Liver (tissue), 9 donors: ENCODE data around the gene APOL3. TPM values are rescaled to one million over a fixed set of nuclear protein-coding genes. Genes with fewer than 3 reads are reported as not detected.

Experiments used
- DNase-seq: peaks from one replicate; pipeline ENCODE4 v3.0.0-alpha.2; 2017; ENCODE audit warnings: low spot score
- H3K27ac ChIP-seq, 2 donors: one replicate each; pipeline ENCODE4 v1.7.0; 2013; ENCODE audit warnings: inconsistent platforms in 2 of 2, low read length in 2 of 2, control low read depth in 1 of 2, low read depth in 1 of 2, mild to moderate bottlenecking in 1 of 2
- H3K27me3 ChIP-seq, 4 donors: one replicate each; pipeline versions ENCODE4 v1.6.1 to v1.7.0; 2013; ENCODE audit warnings: low read length in 3 of 4, inconsistent platforms in 1 of 4, mild to moderate bottlenecking in 1 of 4, moderate library complexity in 1 of 4; ENCODE audit not compliant: control insufficient read depth in 4 of 4, insufficient read depth in 4 of 4
- H3K36me3 ChIP-seq, 4 donors: one replicate each; pipeline versions ENCODE4 v1.6.1 to v1.7.0; 2013; ENCODE audit warnings: low read length in 3 of 4, mild to moderate bottlenecking in 3 of 4, low read depth in 1 of 4, moderate library complexity in 1 of 4; ENCODE audit not compliant: control insufficient read depth in 4 of 4, insufficient read depth in 3 of 4
- H3K4me1 ChIP-seq, 4 donors: one replicate each; pipeline versions ENCODE4 v1.6.1 to v1.7.0; 2013; ENCODE audit warnings: low read length in 3 of 4, mild to moderate bottlenecking in 3 of 4, moderate library complexity in 1 of 4; ENCODE audit not compliant: control insufficient read depth in 4 of 4, insufficient read depth in 4 of 4
- H3K4me3 ChIP-seq, 3 donors: one replicate each; pipeline versions ENCODE4 v1.6.1 to v1.7.0; 2013; ENCODE audit warnings: low read length in 3 of 3, control low read depth in 1 of 3, low read depth in 1 of 3, mild to moderate bottlenecking in 1 of 3
- H3K9ac ChIP-seq, 2 donors: one replicate each; pipeline ENCODE4 v1.7.0; 2013; ENCODE audit warnings: low read length in 2 of 2, mild to moderate bottlenecking in 2 of 2, moderate library complexity in 2 of 2, control low read depth in 1 of 2, low read depth in 1 of 2
- H3K9me3 ChIP-seq, 4 donors: one replicate each; pipeline versions ENCODE4 v1.6.1 to v1.7.0; 2013; ENCODE audit warnings: low read length in 3 of 4; ENCODE audit not compliant: control insufficient read depth in 4 of 4
- EGR1 ChIP-seq, 2 donors: IDR thresholded peaks; 2 replicates each; pipeline ENCODE4 v1.6.1; 2016 to 2018; ENCODE audit warnings: antibody characterized with exemption in 2 of 2, low read depth in 2 of 2
- FOXA1 ChIP-seq: IDR thresholded peaks from 2 replicates; pipeline ENCODE4 v1.6.1; 2016; ENCODE audit warnings: antibody characterized with exemption
- FOXA2 ChIP-seq: IDR thresholded peaks from 2 replicates; pipeline ENCODE4 v1.6.1; 2016; ENCODE audit warnings: antibody characterized with exemption
- HNF4A ChIP-seq, 2 donors: conservative IDR thresholded peaks; 2 replicates each; pipeline ENCODE4 v1.6.1; 2016; ENCODE audit warnings: antibody characterized with exemption in 2 of 2, mild to moderate bottlenecking in 2 of 2
- HNF4G ChIP-seq: IDR thresholded peaks from 2 replicates; pipeline ENCODE4 v1.6.1; 2016; ENCODE audit warnings: antibody characterized with exemption
- JUND ChIP-seq, 2 donors: IDR thresholded peaks; 2 replicates each; pipeline ENCODE4 v1.6.1; 2016; ENCODE audit warnings: antibody characterized with exemption in 2 of 2
- NR2F2 ChIP-seq: IDR thresholded peaks from 2 replicates; pipeline ENCODE4 v1.6.1; 2016; ENCODE audit warnings: antibody characterized with exemption
- RXRA ChIP-seq, 2 donors: IDR thresholded peaks; 2 replicates each; pipeline ENCODE4 v1.6.1; 2017 to 2018; ENCODE audit warnings: antibody characterized with exemption in 2 of 2, mild to moderate bottlenecking in 1 of 2
- SP1 ChIP-seq: IDR thresholded peaks from 2 replicates; pipeline ENCODE4 v1.6.1; 2018; ENCODE audit warnings: antibody characterized with exemption, mild to moderate bottlenecking
- TAF1 ChIP-seq: conservative IDR thresholded peaks from 2 replicates; pipeline ENCODE4 v1.6.1; 2016; ENCODE audit warnings: antibody characterized with exemption, mild to moderate bottlenecking
- YY1 ChIP-seq: IDR thresholded peaks from 2 replicates; pipeline ENCODE4 v1.6.1; 2016; ENCODE audit warnings: antibody characterized with exemption, mild to moderate bottlenecking
- ZBTB33 ChIP-seq: IDR thresholded peaks from 2 replicates; pipeline ENCODE4 v1.6.1; 2016; ENCODE audit warnings: antibody characterized with exemption
- WGBS: extraction: QIAGEN DNeasy Blood & Tissue Kit; methylation state at CpG from one replicate; pipeline ENCODE4 v1.1.7; 2013; 5-methylcytosine and 5-hydroxymethylcytosine counted together
- polyA plus RNA-seq, 2 donors: library from polyadenylated mRNA; stranded (reverse) in 1 of 2; unstranded in 1 of 2; fragments of 200-250 nt in 1 of 2; fragments of >200 nt in 1 of 2; fragmentation: Nextera tagmentation in 1 of 2; extraction: Ambion mirVana in 1 of 2; gene quantifications; one replicate each; pipeline versions ENCODE4 v1.2.1 to v1.2.3, GENCODE V29; 2013 to 2015
- total RNA-seq, 2 donors: library from RNA; depleted of rRNA; stranded (reverse); fragments of >200 nt; gene quantifications; one replicate each; pipeline ENCODE4 v1.2.3, GENCODE V29; 2014
- TF ChIP-seq, protein P1 (sequence below): IDR thresholded peaks from 2 replicates; pipeline ENCODE4 v1.6.1; 2016; ENCODE audit warnings: antibody characterized with exemption
- TF ChIP-seq, protein P2 (sequence below): fragments of 150-350 bp; IDR thresholded peaks from 2 replicates; pipeline ENCODE4 v1.5.1; 2017; ENCODE audit warnings: improper control_type of control experiment, low read depth, low read length; ENCODE audit not compliant: missing input control
- TF ChIP-seq, protein P3 (sequence below): IDR thresholded peaks from 2 replicates; pipeline ENCODE4 v1.6.1; 2016; ENCODE audit warnings: antibody characterized with exemption
- donor health status: healthy.
- donor health status: healthy.
- donor health status: healthy.
- donor health status: healthy.
- donor health status: healthy.

APOL3 gene
- total and polyA plus RNA-seq, 4 donors, result 7.2 to 34.5 (median 11.8) TPM

GRCh38 chr22:36116127-36116526 lies 44.4 kb downstream of the APOL3 start:
- no peak for DNase-seq
- H3K27me3 ChIP-seq, result no peaks in the 10 kb centered on the region
- H3K9ac ChIP-seq, result no peak overlapping the region
- TF ChIP-seq JUND (IDR thresholded peaks at IDR 0.05) (no peak), YY1 (no peak), HNF4A (conservative IDR thresholded peaks at IDR 0.05) (no peak)
- TF ChIP-seq, protein P1, sequence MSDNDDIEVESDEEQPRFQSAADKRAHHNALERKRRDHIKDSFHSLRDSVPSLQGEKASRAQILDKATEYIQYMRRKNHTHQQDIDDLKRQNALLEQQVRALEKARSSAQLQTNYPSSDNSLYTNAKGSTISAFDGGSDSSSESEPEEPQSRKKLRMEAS, result no peak
- H3K36me3 ChIP-seq, result no peaks in the 10 kb centered on the region
- H3K9me3 ChIP-seq, result no peaks in the 10 kb centered on the region
- no peak overlapping the region for H3K27ac ChIP-seq
- no peaks in the 10 kb centered on the region for H3K4me1 ChIP-seq
- H3K4me3 ChIP-seq, result no peak overlapping the region
- WGBS, result 88% methylated on average over 2 of the region's 2 CpGs

DNA sequence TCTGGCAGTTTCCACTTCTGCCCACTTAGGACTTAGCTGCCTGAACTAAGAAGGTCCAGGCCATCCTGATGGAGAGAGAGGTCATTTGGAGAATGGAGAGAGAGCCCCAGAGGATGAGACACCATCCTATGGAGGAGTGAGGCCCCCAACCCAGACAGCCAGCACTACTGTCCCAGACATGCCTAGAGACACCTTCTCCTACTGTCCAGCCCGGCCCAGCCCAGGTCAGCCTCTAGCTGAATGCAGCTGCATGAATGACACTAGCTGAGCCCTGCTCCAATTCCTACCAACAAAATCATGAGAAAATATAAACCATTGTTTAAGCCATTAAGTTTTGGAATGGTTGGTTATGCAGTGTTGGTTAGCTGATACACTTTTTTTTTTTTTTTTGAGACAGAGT lies 47.4 kb downstream of the APOL3 start:
- TF ChIP-seq NR2F2, result no peak
- no peak for TF ChIP-seq RXRA (IDR thresholded peaks at IDR 0.05)
- no peak for TF ChIP-seq SP1
- TF ChIP-seq, protein P1, result no peak
- TF ChIP-seq ZBTB33, result no peak
- TF ChIP-seq FOXA2, result no peak
- TF ChIP-seq, protein P2, sequence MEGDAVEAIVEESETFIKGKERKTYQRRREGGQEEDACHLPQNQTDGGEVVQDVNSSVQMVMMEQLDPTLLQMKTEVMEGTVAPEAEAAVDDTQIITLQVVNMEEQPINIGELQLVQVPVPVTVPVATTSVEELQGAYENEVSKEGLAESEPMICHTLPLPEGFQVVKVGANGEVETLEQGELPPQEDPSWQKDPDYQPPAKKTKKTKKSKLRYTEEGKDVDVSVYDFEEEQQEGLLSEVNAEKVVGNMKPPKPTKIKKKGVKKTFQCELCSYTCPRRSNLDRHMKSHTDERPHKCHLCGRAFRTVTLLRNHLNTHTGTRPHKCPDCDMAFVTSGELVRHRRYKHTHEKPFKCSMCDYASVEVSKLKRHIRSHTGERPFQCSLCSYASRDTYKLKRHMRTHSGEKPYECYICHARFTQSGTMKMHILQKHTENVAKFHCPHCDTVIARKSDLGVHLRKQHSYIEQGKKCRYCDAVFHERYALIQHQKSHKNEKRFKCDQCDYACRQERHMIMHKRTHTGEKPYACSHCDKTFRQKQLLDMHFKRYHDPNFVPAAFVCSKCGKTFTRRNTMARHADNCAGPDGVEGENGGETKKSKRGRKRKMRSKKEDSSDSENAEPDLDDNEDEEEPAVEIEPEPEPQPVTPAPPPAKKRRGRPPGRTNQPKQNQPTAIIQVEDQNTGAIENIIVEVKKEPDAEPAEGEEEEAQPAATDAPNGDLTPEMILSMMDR, result no peak
- TF ChIP-seq, protein P3, sequence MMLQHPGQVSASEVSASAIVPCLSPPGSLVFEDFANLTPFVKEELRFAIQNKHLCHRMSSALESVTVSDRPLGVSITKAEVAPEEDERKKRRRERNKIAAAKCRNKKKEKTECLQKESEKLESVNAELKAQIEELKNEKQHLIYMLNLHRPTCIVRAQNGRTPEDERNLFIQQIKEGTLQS, result no peak
- TF ChIP-seq YY1, result no peak
- TF ChIP-seq EGR1 (IDR thresholded peaks at IDR 0.05; ENCODE audit: low read depth in 2 of 2), result no peak
- no peak for TF ChIP-seq HNF4A (conservative IDR thresholded peaks at IDR 0.05)
- no peak for TF ChIP-seq TAF1
- no peak for TF ChIP-seq HNF4G
- TF ChIP-seq FOXA1, result no peak
- no peak for TF ChIP-seq JUND (IDR thresholded peaks at IDR 0.05)
- H3K9me3 ChIP-seq, result no peaks in the 10 kb centered on the region
- no peak overlapping the region for H3K9ac ChIP-seq
- no peak overlapping the region for H3K4me3 ChIP-seq
- no peaks in the 10 kb centered on the region for H3K27me3 ChIP-seq
- no peaks in the 10 kb centered on the region for H3K36me3 ChIP-seq
- 97% methylated on average over 1 of the region's 1 CpG for WGBS
- no peaks in the 10 kb centered on the region for H3K4me1 ChIP-seq
- DNase-seq, result no peak
- H3K27ac ChIP-seq, result no peak overlapping the region

- Histone ChIP-seq H3K27ac (no peak overlapping the region), H3K27me3 (no peaks in the 10 kb centered on the region), H3K4me1 (no peaks in the 10 kb centered on the region), H3K9me3 (no peaks in the 10 kb centered on the region), H3K4me3 (no peak overlapping the region), H3K9ac (no peak overlapping the region), H3K36me3 (no peaks in the 10 kb centered on the region)
- TF ChIP-seq SP1 (no peak), JUND (IDR thresholded peaks at IDR 0.05) (no peak), ZBTB33 (no peak), FOXA1 (no peak), HNF4A (conservative IDR thresholded peaks at IDR 0.05) (no peak), EGR1 (IDR thresholded peaks at IDR 0.05; ENCODE audit: low read depth in 2 of 2) (no peak)
- TF ChIP-seq, protein P2, result no peak
- TF ChIP-seq, protein P3, result no peak
- DNase-seq, result no peak
- 94% methylated on average over 6 of the region's 6 CpGs for WGBS
Measured at GRCh38 chr22:36111316-36111715, 49.2 kb downstream of the APOL3 start.
